Osteoblast (primary cell): ENCODE measurements around the gene SCN8A. TPM values are rescaled to one million over a fixed set of nuclear protein-coding genes. Genes with fewer than 3 reads are reported as not detected.

ENCODE experiments used
- DNase-seq: peaks from one replicate; pipeline ENCODE4 v3.0.0; 2011; ENCODE audit warnings: low spot score, mixed read lengths; ENCODE audit not compliant: insufficient read length; ENCODE audit errors: missing footprints
- H2AFZ ChIP-seq: 2 replicates; pipeline ENCODE4 v1.6.0; 2011; ENCODE audit warnings: mild to moderate bottlenecking, low read length
- H3K27ac ChIP-seq: 2 replicates; pipeline ENCODE4 v1.5.1; 2011; ENCODE audit warnings: mild to moderate bottlenecking, low read depth, low read length, moderate library complexity
- H3K27me3 ChIP-seq: 2 replicates; pipeline ENCODE4 v1.6.0; 2012; ENCODE audit warnings: mild to moderate bottlenecking, control low read depth, inconsistent platforms, low read length, moderate library complexity; ENCODE audit not compliant: insufficient read depth
- H3K36me3 ChIP-seq: 2 replicates; pipeline ENCODE4 v1.5.1; 2011; ENCODE audit warnings: mild to moderate bottlenecking, low read length, control low read depth, moderate library complexity; ENCODE audit not compliant: insufficient read depth
- H3K4me1 ChIP-seq: 2 replicates; pipeline ENCODE4 v1.5.1; 2011; ENCODE audit warnings: mild to moderate bottlenecking, low read length, control low read depth, moderate library complexity; ENCODE audit not compliant: insufficient read depth
- H3K4me2 ChIP-seq: 2 replicates; pipeline ENCODE4 v1.6.0; 2011; ENCODE audit warnings: mild to moderate bottlenecking, low read length; ENCODE audit not compliant: insufficient read depth
- H3K4me3 ChIP-seq: fragments of 200-600 bp; sonication (generic); 3 replicates; pipeline ENCODE4 v1.5.1; 2012; ENCODE audit warnings: mild to moderate bottlenecking, low read length, inconsistent platforms; ENCODE audit not compliant: insufficient read depth
- H3K79me2 ChIP-seq: 2 replicates; pipeline ENCODE4 v1.6.0; 2012; ENCODE audit warnings: mild to moderate bottlenecking, low read length, control low read depth, inconsistent platforms; ENCODE audit not compliant: insufficient read depth
- H3K9me3 ChIP-seq: 2 replicates; pipeline ENCODE4 v1.5.1; 2011; ENCODE audit warnings: low read depth, low read length, control low read depth
- H4K20me1 ChIP-seq: 2 replicates; pipeline ENCODE4 v1.6.0; 2012; ENCODE audit warnings: mild to moderate bottlenecking, low read length, control low read depth; ENCODE audit not compliant: insufficient read depth
- total RNA-seq: library from RNA; depleted of rRNA; stranded (reverse); fragments of >200 nt; gene quantifications from 2 replicates; pipeline ENCODE4 v1.2.3, GENCODE V29; 2012
- TF ChIP-seq, protein P1 (sequence below): IDR thresholded peaks from 2 replicates; pipeline ENCODE4 v1.5.1; 2011; ENCODE audit warnings: mild to moderate bottlenecking, low read depth, low read length, moderate library complexity; ENCODE audit errors: extremely low read depth

SCN8A gene
- total RNA-seq, 1 donor = 26.4 TPM

DNA sequence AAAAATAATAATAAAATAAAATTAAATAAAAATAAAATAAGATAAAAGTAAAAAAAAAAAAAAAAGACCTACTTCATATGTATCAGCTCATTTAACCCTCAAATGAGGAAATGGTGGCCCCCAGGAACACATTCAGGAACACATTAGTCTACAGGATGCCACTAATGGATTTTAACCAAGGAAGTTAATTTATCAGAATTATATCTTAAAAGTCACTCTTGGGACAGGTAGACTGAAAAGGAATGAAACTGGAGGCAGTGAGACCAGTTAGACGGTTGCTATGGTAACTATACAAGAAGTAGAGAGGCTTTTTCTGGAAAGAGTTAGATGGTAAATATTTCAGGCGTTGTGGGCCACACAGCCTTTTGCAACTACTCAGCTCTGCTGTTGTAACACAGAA, 54.9 kb downstream of the SCN8A start:
- TF ChIP-seq, protein P1, sequence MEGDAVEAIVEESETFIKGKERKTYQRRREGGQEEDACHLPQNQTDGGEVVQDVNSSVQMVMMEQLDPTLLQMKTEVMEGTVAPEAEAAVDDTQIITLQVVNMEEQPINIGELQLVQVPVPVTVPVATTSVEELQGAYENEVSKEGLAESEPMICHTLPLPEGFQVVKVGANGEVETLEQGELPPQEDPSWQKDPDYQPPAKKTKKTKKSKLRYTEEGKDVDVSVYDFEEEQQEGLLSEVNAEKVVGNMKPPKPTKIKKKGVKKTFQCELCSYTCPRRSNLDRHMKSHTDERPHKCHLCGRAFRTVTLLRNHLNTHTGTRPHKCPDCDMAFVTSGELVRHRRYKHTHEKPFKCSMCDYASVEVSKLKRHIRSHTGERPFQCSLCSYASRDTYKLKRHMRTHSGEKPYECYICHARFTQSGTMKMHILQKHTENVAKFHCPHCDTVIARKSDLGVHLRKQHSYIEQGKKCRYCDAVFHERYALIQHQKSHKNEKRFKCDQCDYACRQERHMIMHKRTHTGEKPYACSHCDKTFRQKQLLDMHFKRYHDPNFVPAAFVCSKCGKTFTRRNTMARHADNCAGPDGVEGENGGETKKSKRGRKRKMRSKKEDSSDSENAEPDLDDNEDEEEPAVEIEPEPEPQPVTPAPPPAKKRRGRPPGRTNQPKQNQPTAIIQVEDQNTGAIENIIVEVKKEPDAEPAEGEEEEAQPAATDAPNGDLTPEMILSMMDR = no peak
- no peaks in the 10 kb centered on the region for H3K36me3 ChIP-seq
- H3K4me3 ChIP-seq = no peak overlapping the region

DNA sequence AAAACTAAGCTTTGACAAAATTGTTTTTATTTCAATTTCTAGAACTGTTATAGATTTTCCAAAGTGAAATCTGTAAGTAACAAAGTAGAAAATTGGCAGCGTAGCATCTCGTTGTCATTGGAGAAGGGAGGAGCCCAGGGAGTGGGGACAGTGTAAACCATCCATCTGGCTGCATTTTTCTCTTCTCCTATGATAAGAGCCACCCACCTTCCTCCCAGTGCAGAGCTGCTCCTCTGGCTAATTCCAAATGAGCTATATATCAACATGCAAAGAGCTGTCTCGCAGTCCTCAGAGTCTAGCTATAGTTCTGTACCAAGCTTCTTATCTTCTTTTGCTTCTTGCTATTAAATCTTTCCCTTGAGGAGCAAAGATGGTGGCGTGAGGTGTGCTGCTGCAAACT, 56.6 kb downstream of the SCN8A start:
- Histone ChIP-seq H3K4me2 (no peak overlapping the region), H3K9me3 (no peaks in the 10 kb centered on the region), H2AFZ (no peak overlapping the region), H3K27me3 (no peaks in the 10 kb centered on the region), H3K27ac (no peak overlapping the region), H3K4me1 (no peaks in the 10 kb centered on the region), H4K20me1 (peaks cover 26% of the 10 kb centered on the region), H3K79me2 (peaks cover 42% of the 10 kb centered on the region), H3K4me3 (no peak overlapping the region), H3K36me3 (no peaks in the 10 kb centered on the region)
- TF ChIP-seq, protein P1 = no peak
- no peak for DNase-seq

More for the DNA sequence above, 54.9 kb downstream of the SCN8A start:
- H3K9me3 ChIP-seq = no peaks in the 10 kb centered on the region
- no peaks in the 10 kb centered on the region for H3K27me3 ChIP-seq
- no peak overlapping the region for H3K27ac ChIP-seq
- H3K79me2 ChIP-seq = peaks cover 47% of the 10 kb centered on the region
- no peaks in the 10 kb centered on the region for H3K4me1 ChIP-seq
- H2AFZ ChIP-seq = no peak overlapping the region
- DNase-seq = no peak
- H3K4me2 ChIP-seq = no peak overlapping the region
- H4K20me1 ChIP-seq = peaks cover 35% of the 10 kb centered on the region

DNA sequence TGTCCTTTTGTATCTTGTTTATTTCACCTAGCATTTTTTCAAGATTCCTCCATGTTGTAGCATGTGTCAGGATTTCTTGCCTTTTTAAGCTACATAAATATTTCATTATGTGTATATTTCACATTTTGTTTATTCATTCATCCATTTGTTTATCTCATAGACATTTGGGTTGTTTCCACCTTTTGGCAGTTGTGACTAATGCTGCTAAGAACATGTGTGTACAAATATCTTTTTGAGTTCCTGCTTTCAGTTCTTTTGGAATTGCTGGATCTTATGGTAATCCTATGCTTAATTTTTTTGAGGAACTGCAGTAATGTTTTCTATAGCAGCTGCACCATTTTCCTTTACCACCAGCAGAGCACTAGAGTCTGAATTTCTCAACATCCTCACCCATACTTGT, 62.4 kb downstream of the SCN8A start:
- TF ChIP-seq, protein P1 = no peak
- no peak overlapping the region for H3K4me3 ChIP-seq
- no peak overlapping the region for H3K27ac ChIP-seq
- no peaks in the 10 kb centered on the region for H3K36me3 ChIP-seq
- DNase-seq = no peak
- H3K79me2 ChIP-seq = peaks cover 64% of the 10 kb centered on the region
- H2AFZ ChIP-seq = no peak overlapping the region
- no peak overlapping the region for H3K4me2 ChIP-seq
- no peaks in the 10 kb centered on the region for H3K27me3 ChIP-seq
- no peaks in the 10 kb centered on the region for H3K9me3 ChIP-seq
- no peaks in the 10 kb centered on the region for H3K4me1 ChIP-seq
- H4K20me1 ChIP-seq = peaks cover 21% of the 10 kb centered on the region

DNA sequence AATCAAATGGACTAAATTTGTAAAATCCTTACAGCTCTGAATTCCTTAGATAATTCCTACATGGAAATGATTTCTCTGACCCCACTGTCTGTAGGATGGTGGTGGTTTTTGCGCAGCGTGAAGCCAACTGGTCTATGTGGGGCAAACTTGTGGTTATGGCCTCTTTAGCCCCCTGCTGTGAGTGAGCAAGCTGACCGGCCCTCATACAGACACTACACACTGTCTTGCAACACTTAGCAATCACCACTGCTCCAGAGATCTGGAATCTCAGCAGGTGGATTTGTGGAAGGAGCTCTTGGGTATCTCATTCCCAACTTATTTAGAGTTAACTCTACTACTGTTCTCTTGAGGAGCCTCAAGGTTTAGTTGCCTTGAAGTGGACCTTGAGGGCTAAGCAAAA, 70.2 kb downstream of the SCN8A start:
- no peaks in the 10 kb centered on the region for H3K9me3 ChIP-seq
- no peaks in the 10 kb centered on the region for H3K27me3 ChIP-seq
- H3K4me1 ChIP-seq = peaks cover under 1% of the 10 kb centered on the region
- DNase-seq = no peak
- H3K4me3 ChIP-seq = no peak overlapping the region
- no peak overlapping the region for H3K4me2 ChIP-seq
- H2AFZ ChIP-seq = no peak overlapping the region
- peaks cover 14% of the 10 kb centered on the region for H4K20me1 ChIP-seq
- peaks cover 62% of the 10 kb centered on the region for H3K79me2 ChIP-seq
- no peak overlapping the region for H3K27ac ChIP-seq
- TF ChIP-seq, protein P1 = no peak
- peaks cover 10% of the 10 kb centered on the region for H3K36me3 ChIP-seq
